ENCODE measurements around the gene UQCC5.

GRCh38 chr3:52547143-52547542 lies 10.7 kb downstream of the UQCC5 start:
- TF ChIP-seq CTCF (IDR thresholded peaks at IDR 0.05) = no peak
- no peak for TF ChIP-seq EZH2 (IDR thresholded peaks at IDR 0.05)

Data from neural progenitor cell (in vitro differentiated cells).